ENCODE results near the gene PBRM1. TPM values are rescaled to one million over a fixed set of nuclear protein-coding genes. Genes with fewer than 3 reads are reported as not detected.

PBRM1 gene
- total and polyA plus RNA-seq, 2 of the 13 experiments (the other 11 are each of a cell fraction or from before 2014, with no cell fraction given) = 10.9 to 33.2 TPM

DNA sequence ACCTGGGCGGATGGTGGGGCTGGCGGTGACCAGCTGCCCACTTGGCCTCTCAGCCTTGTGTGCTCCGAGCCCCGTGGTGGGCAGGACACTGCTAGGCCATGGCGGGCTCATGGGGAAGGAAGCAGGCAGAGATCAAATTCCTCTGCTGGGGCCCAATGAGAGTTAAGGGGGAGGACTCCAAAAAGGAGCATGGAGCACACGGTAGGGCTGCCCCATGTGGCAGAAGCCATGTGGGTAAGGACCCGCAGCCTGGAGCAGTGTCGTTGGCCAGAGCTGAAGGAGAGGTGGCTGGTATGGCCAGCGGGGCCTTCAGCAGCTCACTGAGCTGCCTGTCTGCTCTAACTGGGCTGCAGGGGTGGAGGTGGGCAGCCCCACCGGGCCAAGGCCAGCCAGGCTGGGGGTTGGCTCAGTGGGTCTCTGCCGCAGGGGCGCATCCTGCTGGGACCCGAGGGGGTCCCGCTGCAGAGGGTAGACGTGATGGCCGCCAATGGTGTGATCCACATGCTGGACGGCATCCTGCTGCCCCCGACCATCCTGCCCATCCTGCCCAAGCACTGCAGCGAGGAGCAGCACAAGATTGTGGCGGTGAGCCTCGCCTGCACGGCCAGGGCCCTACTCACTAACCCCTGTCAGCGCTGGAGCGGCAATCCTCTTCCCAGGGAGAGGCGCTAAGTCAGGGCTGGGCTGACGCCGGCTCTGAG, 179.3 kb downstream of the PBRM1 start (continued):
- TF ChIP-seq, protein P1, sequence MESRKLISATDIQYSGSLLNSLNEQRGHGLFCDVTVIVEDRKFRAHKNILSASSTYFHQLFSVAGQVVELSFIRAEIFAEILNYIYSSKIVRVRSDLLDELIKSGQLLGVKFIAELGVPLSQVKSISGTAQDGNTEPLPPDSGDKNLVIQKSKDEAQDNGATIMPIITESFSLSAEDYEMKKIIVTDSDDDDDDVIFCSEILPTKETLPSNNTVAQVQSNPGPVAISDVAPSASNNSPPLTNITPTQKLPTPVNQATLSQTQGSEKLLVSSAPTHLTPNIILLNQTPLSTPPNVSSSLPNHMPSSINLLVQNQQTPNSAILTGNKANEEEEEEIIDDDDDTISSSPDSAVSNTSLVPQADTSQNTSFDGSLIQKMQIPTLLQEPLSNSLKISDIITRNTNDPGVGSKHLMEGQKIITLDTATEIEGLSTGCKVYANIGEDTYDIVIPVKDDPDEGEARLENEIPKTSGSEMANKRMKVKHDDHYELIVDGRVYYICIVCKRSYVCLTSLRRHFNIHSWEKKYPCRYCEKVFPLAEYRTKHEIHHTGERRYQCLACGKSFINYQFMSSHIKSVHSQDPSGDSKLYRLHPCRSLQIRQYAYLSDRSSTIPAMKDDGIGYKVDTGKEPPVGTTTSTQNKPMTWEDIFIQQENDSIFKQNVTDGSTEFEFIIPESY (CRISPR knock-in tag; IDR thresholded peaks at IDR 0.05) = peak; percentile 25; the same call in 1 of the 2 replicates
- TF ChIP-seq ZNF749 (CRISPR knock-in tag; IDR thresholded peaks at IDR 0.05; ENCODE audit: borderline replicate concordance) = no peak
- TF ChIP-seq, protein P2, sequence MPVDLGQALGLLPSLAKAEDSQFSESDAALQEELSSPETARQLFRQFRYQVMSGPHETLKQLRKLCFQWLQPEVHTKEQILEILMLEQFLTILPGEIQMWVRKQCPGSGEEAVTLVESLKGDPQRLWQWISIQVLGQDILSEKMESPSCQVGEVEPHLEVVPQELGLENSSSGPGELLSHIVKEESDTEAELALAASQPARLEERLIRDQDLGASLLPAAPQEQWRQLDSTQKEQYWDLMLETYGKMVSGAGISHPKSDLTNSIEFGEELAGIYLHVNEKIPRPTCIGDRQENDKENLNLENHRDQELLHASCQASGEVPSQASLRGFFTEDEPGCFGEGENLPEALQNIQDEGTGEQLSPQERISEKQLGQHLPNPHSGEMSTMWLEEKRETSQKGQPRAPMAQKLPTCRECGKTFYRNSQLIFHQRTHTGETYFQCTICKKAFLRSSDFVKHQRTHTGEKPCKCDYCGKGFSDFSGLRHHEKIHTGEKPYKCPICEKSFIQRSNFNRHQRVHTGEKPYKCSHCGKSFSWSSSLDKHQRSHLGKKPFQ (CRISPR knock-in tag; IDR thresholded peaks at IDR 0.05; ENCODE audit: insufficient replicate concordance) = no peak

GRCh38 chr3:52504977-52505376, 180.7 kb downstream of the PBRM1 start:
- peaks cover 7 to 55% of the 10 kb centered on the region in 2 experiments; a peak in 4 of 5 replicates for H3K27me3 ChIP-seq (ENCODE audit: control insufficient read depth in 1 of 2, insufficient read depth in 2 of 2, low read length in 2 of 2)
- in situ Hi-C loops (cut with HindIII; ENCODE audit: extremely low pct_ligation_motif_present, low pct_unique_long_range_greater_than_20kb) (no loop called here), intact Hi-C loops (cut with micrococcal nuclease; ENCODE audit: unreplicated experiment) (no loop called here)
- H3K4me2 ChIP-seq (ENCODE audit: low read depth, low read length) = no peak overlapping the region
- H3K79me2 ChIP-seq (ENCODE audit: insufficient read depth, low read length) = no peaks in the 10 kb centered on the region
- H2AFZ ChIP-seq (ENCODE audit: low read length) = no peak overlapping the region
- H3K4me1 ChIP-seq (ENCODE audit: insufficient read depth, low read length) = peaks cover 19% of the 10 kb centered on the region
- POLR2A ChIA-PET = interaction anchor here (1.1 kb wide), 1 partner anchor 31 kb away, joined by 4 read pairs; the partner anchor contains the start of gene UQCC5
- DNase-seq (ENCODE audit: low spot score) = no peak
- CTCF ChIA-PET (ENCODE audit: low intra/inter-chr PET ratio, low total read pairs) = no interaction called here
- BruUV-seq (replicated peaks) = no TSS peak
- no peaks in the 10 kb centered on the region for H4K20me1 ChIP-seq (ENCODE audit: insufficient read depth, low read length)
- no peak for FAIRE-seq
- H3K9ac ChIP-seq (ENCODE audit: insufficient read depth, low read depth, low read length) = no peak overlapping the region
- no peak overlapping the region for H3K4me3 ChIP-seq (replicated peaks in 1 of 3; ENCODE audit: insufficient read depth in 1 of 3, low read depth in 2 of 3, low read length in 3 of 3)
- H3K9me3 ChIP-seq (ENCODE audit: low read length) = no peaks in the 10 kb centered on the region
- no peak for ATAC-seq
- no peaks in the 10 kb centered on the region for H3K36me3 ChIP-seq (replicated peaks in 1 of 2; ENCODE audit: control insufficient read depth in 1 of 2, insufficient read depth in 2 of 2, low read length in 2 of 2)
- no peak overlapping the region for H3K27ac ChIP-seq (ENCODE audit: extremely low read length, insufficient read depth, low read length)
- 46% methylated on average over 6 of the region's 10 CpGs for WGBS (ENCODE audit: low lambda C conversion rate)
- no peak for TF ChIP-seq SOX13 (IDR thresholded peaks at IDR 0.05)
- TF ChIP-seq SOX13 (CRISPR knock-in tag; conservative IDR thresholded peaks at IDR 0.05 in 1 of 2, IDR thresholded peaks at IDR 0.05 in 1 of 2) = no peak
- no peak for TF ChIP-seq ZIK1 (CRISPR knock-in tag; IDR thresholded peaks at IDR 0.05; ENCODE audit: borderline replicate concordance, low read depth)
- TF ChIP-seq ZNF513 (CRISPR knock-in tag; conservative IDR thresholded peaks at IDR 0.05) = no peak
- TF ChIP-seq ELF4 (CRISPR knock-in tag; IDR thresholded peaks at IDR 0.05; ENCODE audit: borderline replicate concordance) = no peak
- TF ChIP-seq ADNP (CRISPR knock-in tag; IDR thresholded peaks at IDR 0.05) = no peak
- TF ChIP-seq RBFOX2 (IDR thresholded peaks at IDR 0.05; ENCODE audit: low read depth, low read length) = no peak
- TF ChIP-seq ARID3A (IDR thresholded peaks at IDR 0.05; ENCODE audit: low read depth, low read length) = no peak
- no peak for TF ChIP-seq ZNF747 (CRISPR knock-in tag; IDR thresholded peaks at IDR 0.05; ENCODE audit: borderline replicate concordance)
- TF ChIP-seq KMT2A (CRISPR knock-in tag; IDR thresholded peaks at IDR 0.05) = no peak
